Liver (tissue), 3 donors: Measurements from ENCODE around the gene LILRA6.

Source experiments
- CTCF ChIP-seq: fragments of 150-350 bp; IDR thresholded peaks from 2 replicates; pipeline ENCODE4 v1.5.1; 2017; ENCODE audit warnings: improper control_type of control experiment, low read depth, low read length; ENCODE audit not compliant: missing input control
- EGR1 ChIP-seq, 2 donors: IDR thresholded peaks; 2 replicates each; pipeline ENCODE4 v1.6.1; 2016 to 2018; ENCODE audit warnings: antibody characterized with exemption in 2 of 2, low read depth in 2 of 2
- HNF4G ChIP-seq: IDR thresholded peaks from 2 replicates; pipeline ENCODE4 v1.6.1; 2016; ENCODE audit warnings: antibody characterized with exemption
- RAD21 ChIP-seq, 2 donors: IDR thresholded peaks; 2 replicates each; pipeline ENCODE4 v1.6.1; 2016; ENCODE audit warnings: antibody characterized with exemption in 2 of 2, mild to moderate bottlenecking in 2 of 2
- YY1 ChIP-seq: IDR thresholded peaks from 2 replicates; pipeline ENCODE4 v1.6.1; 2016; ENCODE audit warnings: antibody characterized with exemption, mild to moderate bottlenecking
- TF ChIP-seq, protein P1 (sequence below): IDR thresholded peaks from 2 replicates; pipeline ENCODE4 v1.6.1; 2016; ENCODE audit warnings: antibody characterized with exemption
- donor health status: healthy.
- donor health status: healthy.

DNA sequence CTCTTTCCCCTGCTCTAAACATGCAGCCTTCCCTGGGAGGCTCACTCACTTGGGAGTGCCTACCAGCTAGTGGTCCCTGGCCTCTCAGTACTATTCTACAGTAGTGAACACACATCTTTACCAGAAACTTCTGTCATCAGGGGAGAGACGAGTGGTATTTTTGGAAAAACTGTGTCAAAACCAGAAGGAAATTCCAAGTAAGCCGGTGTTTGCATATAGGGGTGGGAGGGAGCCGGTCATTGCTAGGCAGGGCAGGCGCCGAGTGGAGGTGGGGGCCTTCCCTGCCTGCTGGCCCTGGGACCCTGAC, 35.0 kb downstream of the LILRA6 start:
- no peak for TF ChIP-seq CTCF
- TF ChIP-seq YY1: no peak
- TF ChIP-seq HNF4G: no peak
- TF ChIP-seq, protein P1, sequence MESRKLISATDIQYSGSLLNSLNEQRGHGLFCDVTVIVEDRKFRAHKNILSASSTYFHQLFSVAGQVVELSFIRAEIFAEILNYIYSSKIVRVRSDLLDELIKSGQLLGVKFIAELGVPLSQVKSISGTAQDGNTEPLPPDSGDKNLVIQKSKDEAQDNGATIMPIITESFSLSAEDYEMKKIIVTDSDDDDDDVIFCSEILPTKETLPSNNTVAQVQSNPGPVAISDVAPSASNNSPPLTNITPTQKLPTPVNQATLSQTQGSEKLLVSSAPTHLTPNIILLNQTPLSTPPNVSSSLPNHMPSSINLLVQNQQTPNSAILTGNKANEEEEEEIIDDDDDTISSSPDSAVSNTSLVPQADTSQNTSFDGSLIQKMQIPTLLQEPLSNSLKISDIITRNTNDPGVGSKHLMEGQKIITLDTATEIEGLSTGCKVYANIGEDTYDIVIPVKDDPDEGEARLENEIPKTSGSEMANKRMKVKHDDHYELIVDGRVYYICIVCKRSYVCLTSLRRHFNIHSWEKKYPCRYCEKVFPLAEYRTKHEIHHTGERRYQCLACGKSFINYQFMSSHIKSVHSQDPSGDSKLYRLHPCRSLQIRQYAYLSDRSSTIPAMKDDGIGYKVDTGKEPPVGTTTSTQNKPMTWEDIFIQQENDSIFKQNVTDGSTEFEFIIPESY: no peak
- TF ChIP-seq EGR1 (IDR thresholded peaks at IDR 0.05; ENCODE audit: low read depth in 2 of 2): no peak
- no peak for TF ChIP-seq RAD21 (IDR thresholded peaks at IDR 0.05)
